Gastrocnemius medialis (tissue), 4 donors: ENCODE data around the gene ZYX.

Source experiments
- CTCF ChIP-seq, 5 experiments: fragments of 450-650 bp in 3 of 5; fragments of 200-600 bp in 2 of 5; sonication (generic) in 2 of 5; IDR thresholded peaks in 4 of 5; conservative IDR thresholded peaks in 1 of 5; 1 replicate in 4 of 5; 2 replicates in 1 of 5; pipeline ENCODE4 v1.5.1; 2016 to 2019; ENCODE audit warnings: antibody characterized with exemption in 5 of 5, mild to moderate bottlenecking in 3 of 5, moderate library complexity in 3 of 5
- POLR2A ChIP-seq, 2 donors: fragments of 450-650 bp; IDR thresholded peaks; one replicate each; pipeline ENCODE4 v1.6.1; 2017; ENCODE audit warnings: antibody characterized with exemption in 2 of 2, mild to moderate bottlenecking in 2 of 2, moderate library complexity in 2 of 2

DNA sequence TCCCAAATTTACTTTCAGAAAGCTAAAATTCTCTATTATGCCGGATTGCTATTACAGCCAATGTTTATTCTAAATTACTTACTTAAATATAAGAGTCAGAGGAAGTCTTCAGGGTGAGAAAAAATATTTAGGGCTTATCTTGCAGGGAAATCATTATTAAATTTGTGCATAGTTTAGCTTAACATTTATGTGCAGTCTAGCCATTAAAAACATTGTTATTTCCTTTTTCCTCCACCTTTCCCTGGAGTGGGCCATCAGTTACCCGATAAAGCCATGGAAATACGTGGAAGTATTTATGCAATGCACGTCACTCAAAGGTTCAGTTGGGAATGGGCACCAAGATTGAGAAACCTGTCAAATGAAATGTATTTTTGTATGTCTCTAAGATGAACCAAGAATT is 52.6 kb downstream of the ZYX start:
- TF ChIP-seq CTCF (IDR thresholded peaks at IDR 0.05 in 4 of 5, conservative IDR thresholded peaks at IDR 0.05 in 1 of 5) = no peak
- no peak for TF ChIP-seq POLR2A (IDR thresholded peaks at IDR 0.05)
